Myocyte (in vitro differentiated cells): ENCODE measurements around the gene MRM2. TPM values are rescaled to one million over a fixed set of nuclear protein-coding genes. Genes with fewer than 3 reads are reported as not detected.
A peak's percentile ranks its signal among the peaks of the same experiment; 100 is the strongest.

Source experiments
- DNase-seq: peaks from one replicate; pipeline ENCODE4 v3.0.0-alpha.2; 2012; ENCODE audit warnings: low read depth
- total RNA-seq: library from RNA; depleted of rRNA; stranded (reverse); fragments of >200 nt; gene quantifications from 2 replicates; pipeline ENCODE4 v1.2.3, GENCODE V29; 2014

Gene MRM2
- total RNA-seq, 1 donor from 2014 or later, result 21.1 TPM

GRCh38 chr7:2247141-2247995 lies 5.4 kb upstream of the MRM2 start:
- no peak for DNase-seq

- no peak for DNase-seq
Observed at GRCh38 chr7:2245883-2246675, 4.1 kb upstream of the MRM2 start.

- no peak for DNase-seq
Observed at GRCh38 chr7:2244404-2244995, 2.5 kb upstream of the MRM2 start.

GRCh38 chr7:2243458-2243857 lies 1.5 kb upstream of the MRM2 start:
- no peak for DNase-seq

GRCh38 chr7:2242541-2243429 lies 780 bp upstream of the MRM2 start:
- DNase-seq, result no peak

- no peak for DNase-seq
Observed at GRCh38 chr7:2239242-2239641, 2.8 kb downstream of the MRM2 start.

GRCh38 chr7:2237109-2237602 lies 4.8 kb downstream of the MRM2 start:
- DNase-seq, result no peak

GRCh38 chr7:2233926-2234325 lies 8.1 kb downstream of the MRM2 start:
- DNase-seq, result no peak

GRCh38 chr7:2232766-2233520 lies 9.1 kb downstream of the MRM2 start, which contains the start of gene MAD1L1:
TSS of gene MAD1L1 (minus strand) at chr7:2232945. CDS start at chr7:2230133, 2,812 bp downstream.
- peak; percentile 96 for DNase-seq

- peak; percentile 14 for DNase-seq
Observed at GRCh38 chr7:2231992-2232765, 9.8 kb downstream of the MRM2 start.

GRCh38 chr7:2230882-2231281 lies 11.1 kb downstream of the MRM2 start:
- no peak for DNase-seq

GRCh38 chr7:2230226-2230625 lies 11.8 kb downstream of the MRM2 start:
- DNase-seq, result no peak

- no peak for DNase-seq
Observed at GRCh38 chr7:2229467-2229866, 12.5 kb downstream of the MRM2 start.

- no peak for DNase-seq
Observed at GRCh38 chr7:2228921-2229320, 13.1 kb downstream of the MRM2 start.

- no peak for DNase-seq
Observed at GRCh38 chr7:2227699-2228098, 14.3 kb downstream of the MRM2 start.

- no peak for DNase-seq
Observed at GRCh38 chr7:2225830-2226229, 16.2 kb downstream of the MRM2 start.

- no peak for DNase-seq
Observed at GRCh38 chr7:2225336-2225735, 16.7 kb downstream of the MRM2 start.

GRCh38 chr7:2224934-2225333 lies 17.1 kb downstream of the MRM2 start:
- DNase-seq, result peak; percentile 36

GRCh38 chr7:2224491-2224928 lies 17.5 kb downstream of the MRM2 start:
- no peak for DNase-seq
